GM21423 (cell line): ENCODE measurements around the gene SNRNP27.
"Not testable (repeated sequence)": the region's sequence is repeated elsewhere in the genome, so short reads cannot be mapped to it uniquely, and the experiment has no call there.

Source experiments
- ATAC-seq: cut with Tn5 transposase; IDR thresholded peaks from one replicate; pipeline ENCODE4 v1.9.1; 2021; ENCODE audit warnings: mild to moderate bottlenecking, moderate library complexity; ENCODE audit not compliant: unreplicated experiment

SNRNP27 gene

GRCh38 chr2:69945441-69945840 is 51.7 kb downstream of the SNRNP27 start:
- ATAC-seq: no peak

GRCh38 chr2:69945941-69946340 is 52.2 kb downstream of the SNRNP27 start:
- no peak for ATAC-seq

- ATAC-seq: peak; percentile 77
Measured at GRCh38 chr2:69946351-69947324, 52.9 kb downstream of the SNRNP27 start.

GRCh38 chr2:69947325-69947931 is 53.7 kb downstream of the SNRNP27 start:
- no peak for ATAC-seq

- no peak for ATAC-seq
Measured at GRCh38 chr2:69948032-69948962, 54.5 kb downstream of the SNRNP27 start.

- ATAC-seq: no peak
Measured at GRCh38 chr2:69948963-69949645, 55.3 kb downstream of the SNRNP27 start.

GRCh38 chr2:69950241-69950640 is 56.5 kb downstream of the SNRNP27 start:
- ATAC-seq: no peak

- not testable (repeated sequence) for ATAC-seq
Measured at GRCh38 chr2:69950671-69951070, 56.9 kb downstream of the SNRNP27 start.

- ATAC-seq: no peak
Measured at GRCh38 chr2:69952336-69953115, 58.8 kb downstream of the SNRNP27 start.

GRCh38 chr2:69954084-69954483 is 60.3 kb downstream of the SNRNP27 start:
- ATAC-seq: no peak
